K562 (cell line): Measurements from ENCODE around the gene RAP1A. TPM values are rescaled to one million over a fixed set of nuclear protein-coding genes. Genes with fewer than 3 reads are reported as not detected.

Experiments
- BRCA1 ChIP-seq, 2 experiments: fragments of 450-650 bp in 1 of 2; sonication (generic) in 1 of 2; formaldehyde crosslinking in 1 of 2; IDR thresholded peaks; 2 replicates each; pipeline versions ENCODE4 v1.5.0 to v1.6.1; 2017 to 2020; ENCODE audit warnings: mild to moderate bottlenecking in 1 of 2, missing genetic modification reagents in 1 of 2
- CBX5 ChIP-seq: IDR thresholded peaks from 2 replicates; pipeline ENCODE4 v1.6.1; 2014; ENCODE audit warnings: low read depth, borderline replicate concordance
- DACH1 ChIP-seq: fragments of 450-650 bp; IDR thresholded peaks from 2 replicates; pipeline ENCODE4 v1.6.1; 2018; ENCODE audit not compliant: partially characterized antibody
- HBP1 ChIP-seq: fragments of 450-650 bp; formaldehyde crosslinking; IDR thresholded peaks from 2 replicates; pipeline ENCODE4 v1.4.0; 2022; ENCODE audit warnings: missing genetic modification characterization
- KLF13 ChIP-seq: fragments of 450-650 bp; IDR thresholded peaks from 2 replicates; pipeline ENCODE4 v1.6.1; 2016; ENCODE audit warnings: missing genetic modification characterization, low read depth, mild to moderate bottlenecking, missing compliant biosample characterization, moderate library complexity, borderline replicate concordance
- KLF16 ChIP-seq: IDR thresholded peaks from 2 replicates; pipeline ENCODE4 v1.6.1; 2016; ENCODE audit warnings: antibody characterized with exemption
- NFXL1 ChIP-seq: fragments of 450-650 bp; formaldehyde crosslinking; IDR thresholded peaks from 2 replicates; pipeline ENCODE4 v1.4.0; 2021; ENCODE audit warnings: mild to moderate bottlenecking
- POLR2B ChIP-seq: fragments of 450-650 bp; IDR thresholded peaks from 2 replicates; pipeline ENCODE4 v1.6.1; 2018; ENCODE audit warnings: low read depth; ENCODE audit not compliant: partially characterized antibody
- SIX5 ChIP-seq, 2 experiments: IDR thresholded peaks; 2 replicates each; pipeline ENCODE4 v1.6.1; 2011; ENCODE audit warnings: low read length in 2 of 2, borderline replicate concordance in 1 of 2, low read depth in 1 of 2, mild to moderate bottlenecking in 1 of 2, moderate library complexity in 1 of 2; ENCODE audit not compliant: insufficient read depth in 1 of 2
- ZFPM2 ChIP-seq: fragments of 250-450 bp; sonication (Bioruptor Pico); IDR thresholded peaks from 2 replicates; pipeline ENCODE4 v1.5.1; 2022; ENCODE audit warnings: mild to moderate bottlenecking
- ZNF280A ChIP-seq: fragments of 450-650 bp; IDR thresholded peaks from 2 replicates; pipeline ENCODE4 v1.6.1; 2018; ENCODE audit warnings: mild to moderate bottlenecking, low read depth; ENCODE audit not compliant: partially characterized antibody
- polyA plus RNA-seq, 8 experiments: library from polyadenylated mRNA; depleted of rRNA in 4 of 8; stranded (reverse) in 5 of 8; unstranded in 3 of 8; fragments of >200 nt; fragmentation: Nextera tagmentation in 2 of 8; fragmentation: Illumina TruSeq in 1 of 8; extraction: Ambion mirVana in 2 of 8; extraction: Trizol in 1 of 8; gene quantifications; 2 replicates each; pipeline versions ENCODE4 v1.2.1 to v1.2.3, GENCODE V29; 2011 to 2014; ENCODE audit warnings: inconsistent platforms in 1 of 8, missing spikeins in 1 of 8
- total RNA-seq, 7 experiments: library from RNA; depleted of rRNA in 6 of 7; stranded (reverse); fragments of >200 nt in 6 of 7; fragmentation: Illumina TruSeq in 2 of 7; extraction: Trizol in 2 of 7; gene quantifications; 2 replicates each; pipeline versions ENCODE4 v1.2.1 to v1.2.3, GENCODE V29; 2011 to 2021; ENCODE audit warnings: low replicate concordance in 1 of 7
- TF ChIP-seq, protein P1 (sequence below), 2 experiments: fragments of 450-650 bp; IDR thresholded peaks; 2 replicates each; pipeline ENCODE4 v1.6.1; 2018; ENCODE audit warnings: mild to moderate bottlenecking in 2 of 2, low read depth in 1 of 2; ENCODE audit not compliant: partially characterized antibody in 2 of 2
- TF ChIP-seq, protein P2 (sequence below): fragments of 250-450 bp; sonication (Bioruptor Pico); IDR thresholded peaks from 2 replicates; pipeline ENCODE4 v1.5.0; 2022; ENCODE audit warnings: mild to moderate bottlenecking
- TF ChIP-seq, protein P3 (sequence below): fragments of 150-350 bp; conservative IDR thresholded peaks from 2 replicates; pipeline ENCODE4 v1.6.1; 2014; ENCODE audit warnings: low read length

Gene RAP1A
- total and polyA plus RNA-seq, 9 of the 15 experiments (the other 6 are each of a cell fraction or from before 2014, with no cell fraction given): 13.4 to 86.2 (median 32.5) TPM

DNA sequence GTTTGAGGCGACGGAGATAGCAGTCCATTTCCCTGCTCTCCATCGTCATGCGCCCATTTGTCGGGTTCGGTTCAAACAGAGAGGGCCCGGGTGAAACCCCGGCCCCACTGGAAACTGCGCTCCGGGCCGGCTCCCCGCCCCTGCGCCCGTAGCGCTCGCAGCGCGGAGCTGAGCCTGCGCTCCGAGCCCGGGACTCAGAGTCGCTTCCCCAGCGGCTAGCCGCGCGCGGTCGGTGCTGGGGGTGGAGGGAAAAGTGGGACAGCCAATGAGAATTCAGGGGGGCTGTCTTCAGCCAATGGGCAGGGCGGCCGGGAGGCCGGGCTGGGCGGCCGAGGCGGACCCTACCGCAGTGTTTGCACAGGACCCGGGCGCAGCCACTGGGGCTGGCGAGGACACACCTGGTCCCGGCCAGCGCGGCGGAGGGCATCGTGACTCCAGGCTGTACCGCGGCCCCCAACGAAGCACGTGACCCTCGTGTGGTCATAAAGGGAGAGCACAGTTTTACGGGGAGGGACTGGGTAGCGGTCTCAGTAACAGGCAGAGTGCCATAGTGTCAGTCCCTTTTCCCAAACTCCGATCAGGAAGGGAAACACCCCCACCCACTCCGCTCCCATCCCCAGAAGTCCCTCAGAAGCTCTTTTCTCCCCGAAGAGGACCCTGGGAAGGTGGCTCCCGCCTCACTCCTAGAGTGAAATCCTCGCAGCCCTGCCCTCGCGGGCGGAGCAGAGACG, 119.8 kb downstream of the RAP1A start, which contains the start of gene INKA2 (continued):
- no peak for TF ChIP-seq DACH1
- TF ChIP-seq SIX5 (IDR thresholded peaks at IDR 0.05; ENCODE audit: borderline replicate concordance in 1 of 2, insufficient read depth in 1 of 2, low read depth in 1 of 2, low read length in 2 of 2): no peak
- TF ChIP-seq, protein P1, sequence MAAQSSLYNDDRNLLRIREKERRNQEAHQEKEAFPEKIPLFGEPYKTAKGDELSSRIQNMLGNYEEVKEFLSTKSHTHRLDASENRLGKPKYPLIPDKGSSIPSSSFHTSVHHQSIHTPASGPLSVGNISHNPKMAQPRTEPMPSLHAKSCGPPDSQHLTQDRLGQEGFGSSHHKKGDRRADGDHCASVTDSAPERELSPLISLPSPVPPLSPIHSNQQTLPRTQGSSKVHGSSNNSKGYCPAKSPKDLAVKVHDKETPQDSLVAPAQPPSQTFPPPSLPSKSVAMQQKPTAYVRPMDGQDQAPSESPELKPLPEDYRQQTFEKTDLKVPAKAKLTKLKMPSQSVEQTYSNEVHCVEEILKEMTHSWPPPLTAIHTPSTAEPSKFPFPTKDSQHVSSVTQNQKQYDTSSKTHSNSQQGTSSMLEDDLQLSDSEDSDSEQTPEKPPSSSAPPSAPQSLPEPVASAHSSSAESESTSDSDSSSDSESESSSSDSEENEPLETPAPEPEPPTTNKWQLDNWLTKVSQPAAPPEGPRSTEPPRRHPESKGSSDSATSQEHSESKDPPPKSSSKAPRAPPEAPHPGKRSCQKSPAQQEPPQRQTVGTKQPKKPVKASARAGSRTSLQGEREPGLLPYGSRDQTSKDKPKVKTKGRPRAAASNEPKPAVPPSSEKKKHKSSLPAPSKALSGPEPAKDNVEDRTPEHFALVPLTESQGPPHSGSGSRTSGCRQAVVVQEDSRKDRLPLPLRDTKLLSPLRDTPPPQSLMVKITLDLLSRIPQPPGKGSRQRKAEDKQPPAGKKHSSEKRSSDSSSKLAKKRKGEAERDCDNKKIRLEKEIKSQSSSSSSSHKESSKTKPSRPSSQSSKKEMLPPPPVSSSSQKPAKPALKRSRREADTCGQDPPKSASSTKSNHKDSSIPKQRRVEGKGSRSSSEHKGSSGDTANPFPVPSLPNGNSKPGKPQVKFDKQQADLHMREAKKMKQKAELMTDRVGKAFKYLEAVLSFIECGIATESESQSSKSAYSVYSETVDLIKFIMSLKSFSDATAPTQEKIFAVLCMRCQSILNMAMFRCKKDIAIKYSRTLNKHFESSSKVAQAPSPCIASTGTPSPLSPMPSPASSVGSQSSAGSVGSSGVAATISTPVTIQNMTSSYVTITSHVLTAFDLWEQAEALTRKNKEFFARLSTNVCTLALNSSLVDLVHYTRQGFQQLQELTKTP (IDR thresholded peaks at IDR 0.05; ENCODE audit: low read depth in 1 of 2, partially characterized antibody in 2 of 2): no peak
- TF ChIP-seq NFXL1 (CRISPR knock-in tag): no peak
- TF ChIP-seq HBP1 (CRISPR knock-in tag): no peak
- TF ChIP-seq ZNF280A: no peak
- no peak for TF ChIP-seq BRCA1 (IDR thresholded peaks at IDR 0.05)
- no peak for TF ChIP-seq BRCA1 (CRISPR knock-in tag; IDR thresholded peaks at IDR 0.05)
- TF ChIP-seq KLF13 (tag): no peak
- TF ChIP-seq, protein P2, sequence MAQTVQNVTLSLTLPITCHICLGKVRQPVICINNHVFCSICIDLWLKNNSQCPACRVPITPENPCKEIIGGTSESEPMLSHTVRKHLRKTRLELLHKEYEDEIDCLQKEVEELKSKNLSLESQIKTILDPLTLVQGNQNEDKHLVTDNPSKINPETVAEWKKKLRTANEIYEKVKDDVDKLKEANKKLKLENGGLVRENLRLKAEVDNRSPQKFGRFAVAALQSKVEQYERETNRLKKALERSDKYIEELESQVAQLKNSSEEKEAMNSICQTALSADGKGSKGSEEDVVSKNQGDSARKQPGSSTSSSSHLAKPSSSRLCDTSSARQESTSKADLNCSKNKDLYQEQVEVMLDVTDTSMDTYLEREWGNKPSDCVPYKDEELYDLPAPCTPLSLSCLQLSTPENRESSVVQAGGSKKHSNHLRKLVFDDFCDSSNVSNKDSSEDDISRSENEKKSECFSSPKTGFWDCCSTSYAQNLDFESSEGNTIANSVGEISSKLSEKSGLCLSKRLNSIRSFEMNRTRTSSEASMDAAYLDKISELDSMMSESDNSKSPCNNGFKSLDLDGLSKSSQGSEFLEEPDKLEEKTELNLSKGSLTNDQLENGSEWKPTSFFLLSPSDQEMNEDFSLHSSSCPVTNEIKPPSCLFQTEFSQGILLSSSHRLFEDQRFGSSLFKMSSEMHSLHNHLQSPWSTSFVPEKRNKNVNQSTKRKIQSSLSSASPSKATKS (CRISPR knock-in tag): no peak
- TF ChIP-seq CBX5: no peak
- TF ChIP-seq, protein P3, sequence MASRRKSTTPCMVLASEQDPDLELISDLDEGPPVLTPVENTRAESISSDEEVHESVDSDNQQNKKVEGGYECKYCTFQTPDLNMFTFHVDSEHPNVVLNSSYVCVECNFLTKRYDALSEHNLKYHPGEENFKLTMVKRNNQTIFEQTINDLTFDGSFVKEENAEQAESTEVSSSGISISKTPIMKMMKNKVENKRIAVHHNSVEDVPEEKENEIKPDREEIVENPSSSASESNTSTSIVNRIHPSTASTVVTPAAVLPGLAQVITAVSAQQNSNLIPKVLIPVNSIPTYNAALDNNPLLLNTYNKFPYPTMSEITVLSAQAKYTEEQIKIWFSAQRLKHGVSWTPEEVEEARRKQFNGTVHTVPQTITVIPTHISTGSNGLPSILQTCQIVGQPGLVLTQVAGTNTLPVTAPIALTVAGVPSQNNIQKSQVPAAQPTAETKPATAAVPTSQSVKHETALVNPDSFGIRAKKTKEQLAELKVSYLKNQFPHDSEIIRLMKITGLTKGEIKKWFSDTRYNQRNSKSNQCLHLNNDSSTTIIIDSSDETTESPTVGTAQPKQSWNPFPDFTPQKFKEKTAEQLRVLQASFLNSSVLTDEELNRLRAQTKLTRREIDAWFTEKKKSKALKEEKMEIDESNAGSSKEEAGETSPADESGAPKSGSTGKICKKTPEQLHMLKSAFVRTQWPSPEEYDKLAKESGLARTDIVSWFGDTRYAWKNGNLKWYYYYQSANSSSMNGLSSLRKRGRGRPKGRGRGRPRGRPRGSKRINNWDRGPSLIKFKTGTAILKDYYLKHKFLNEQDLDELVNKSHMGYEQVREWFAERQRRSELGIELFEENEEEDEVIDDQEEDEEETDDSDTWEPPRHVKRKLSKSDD: no peak
- no peak for TF ChIP-seq POLR2B
- TF ChIP-seq ZFPM2 (CRISPR knock-in tag): no peak
- TF ChIP-seq KLF16: 0 out of 2 replicates have a peak, but pooled peaks have one; percentile 5
